ENCODE measurements around the gene C20orf141. TPM values are rescaled to one million over a fixed set of nuclear protein-coding genes. Genes with fewer than 3 reads are reported as not detected.

The C20orf141 gene
- total RNA-seq, 2 experiments from 2014 or later, result not detected

GRCh38 chr20:2799688-2800520 is 14.9 kb upstream of the C20orf141 start:
- Mint-ChIP-seq H3K4me3 (peak overlapping the region; percentile 76), H3K27ac (peak overlapping the region; percentile 23), H3K27me3 (peaks cover 55% of the 10 kb centered on the region), H3K9me3 (no peaks in the 10 kb centered on the region), H3K4me1 (ENCODE audit: low read depth) (peaks cover 22% of the 10 kb centered on the region), H3K36me3 (ENCODE audit: low read depth) (peaks cover 5% of the 10 kb centered on the region)
- intact Hi-C loops (cut with micrococcal nuclease), result no loop called here
- peak; percentile 33 for DNase-seq
- CTCF ChIA-PET, result interaction anchor here (1.1 to 1.8 kb wide), 3 partner anchors 17 to 47 kb away, joined by 3 to 5 read pairs (median 3); partner anchors contain the start of gene TMEM239
- POLR2A ChIA-PET, result interaction anchor here (1.3 kb wide), 1 partner anchor 40 kb away, joined by 5 read pairs; the partner anchor contains the start of genes PCED1A and VPS16
- peak; percentile 32 for ATAC-seq
- TF ChIP-seq, protein P1, sequence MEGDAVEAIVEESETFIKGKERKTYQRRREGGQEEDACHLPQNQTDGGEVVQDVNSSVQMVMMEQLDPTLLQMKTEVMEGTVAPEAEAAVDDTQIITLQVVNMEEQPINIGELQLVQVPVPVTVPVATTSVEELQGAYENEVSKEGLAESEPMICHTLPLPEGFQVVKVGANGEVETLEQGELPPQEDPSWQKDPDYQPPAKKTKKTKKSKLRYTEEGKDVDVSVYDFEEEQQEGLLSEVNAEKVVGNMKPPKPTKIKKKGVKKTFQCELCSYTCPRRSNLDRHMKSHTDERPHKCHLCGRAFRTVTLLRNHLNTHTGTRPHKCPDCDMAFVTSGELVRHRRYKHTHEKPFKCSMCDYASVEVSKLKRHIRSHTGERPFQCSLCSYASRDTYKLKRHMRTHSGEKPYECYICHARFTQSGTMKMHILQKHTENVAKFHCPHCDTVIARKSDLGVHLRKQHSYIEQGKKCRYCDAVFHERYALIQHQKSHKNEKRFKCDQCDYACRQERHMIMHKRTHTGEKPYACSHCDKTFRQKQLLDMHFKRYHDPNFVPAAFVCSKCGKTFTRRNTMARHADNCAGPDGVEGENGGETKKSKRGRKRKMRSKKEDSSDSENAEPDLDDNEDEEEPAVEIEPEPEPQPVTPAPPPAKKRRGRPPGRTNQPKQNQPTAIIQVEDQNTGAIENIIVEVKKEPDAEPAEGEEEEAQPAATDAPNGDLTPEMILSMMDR (IDR thresholded peaks at IDR 0.05), result no peak

- H3K4me3 Mint-ChIP-seq, result peak within 1 kb of the TSS; percentile 76
- ChIA-PET POLR2A (interaction anchor here (0.7 to 1.3 kb wide), 3 partner anchors 29 to 98 kb away, joined by 3 to 5 read pairs (median 4); partner anchors contain the start of genes PCED1A and VPS16), CTCF (interaction anchor here (1.0 to 1.8 kb wide), 6 partner anchors 10 to 66 kb away, joined by 3 to 5 read pairs (median 3); partner anchors contain the start of gene TMEM239)
- H3K27ac Mint-ChIP-seq, result peak within 1 kb of the TSS; percentile 28
- peaks cover 55% of the 10 kb centered on the region for H3K27me3 Mint-ChIP-seq
- peaks cover 5% of the 10 kb centered on the region for H3K36me3 Mint-ChIP-seq (ENCODE audit: low read depth)
- TF ChIP-seq, protein P1 (IDR thresholded peaks at IDR 0.05), result no peak
- DNase-seq (peak; percentile 46), ATAC-seq (peak; percentile 57)
- peaks cover 22% of the 10 kb centered on the region for H3K4me1 Mint-ChIP-seq (ENCODE audit: low read depth)
- H3K9me3 Mint-ChIP-seq, result no peaks in the 10 kb centered on the region
- intact Hi-C loops (cut with micrococcal nuclease), result no loop called here
Observed at GRCh38 chr20:2800521-2801285, 14.1 kb upstream of the C20orf141 start, which contains the start of gene CPXM1. Gene CPXM1, minus strand, starts transcription at chr20:2800627. Its CDS starts 55 bp downstream, at chr20:2800572.

- Mint-ChIP-seq H3K36me3 (ENCODE audit: low read depth) (peaks cover 5% of the 10 kb centered on the region), H3K4me3 (peak overlapping the region; percentile 68), H3K4me1 (ENCODE audit: low read depth) (peaks cover 22% of the 10 kb centered on the region), H3K27me3 (peaks cover 60% of the 10 kb centered on the region), H3K9me3 (no peaks in the 10 kb centered on the region), H3K27ac (peak overlapping the region; percentile 28)
- TF ChIP-seq, protein P1 (IDR thresholded peaks at IDR 0.05), result no peak
- no peak for DNase-seq
- intact Hi-C loops (cut with micrococcal nuclease), result no loop called here
- no peak for ATAC-seq
- POLR2A ChIA-PET, result interaction anchor here (0.7 to 1.3 kb wide), 3 partner anchors 28 to 98 kb away, joined by 3 to 5 read pairs (median 4); partner anchors contain the start of genes PCED1A and VPS16
- CTCF ChIA-PET, result interaction anchor here (1.0 to 1.8 kb wide), 6 partner anchors 11 to 65 kb away, joined by 3 to 5 read pairs (median 3); partner anchors contain the start of gene TMEM239
Observed at GRCh38 chr20:2801286-2801728, 13.5 kb upstream of the C20orf141 start.

DNA sequence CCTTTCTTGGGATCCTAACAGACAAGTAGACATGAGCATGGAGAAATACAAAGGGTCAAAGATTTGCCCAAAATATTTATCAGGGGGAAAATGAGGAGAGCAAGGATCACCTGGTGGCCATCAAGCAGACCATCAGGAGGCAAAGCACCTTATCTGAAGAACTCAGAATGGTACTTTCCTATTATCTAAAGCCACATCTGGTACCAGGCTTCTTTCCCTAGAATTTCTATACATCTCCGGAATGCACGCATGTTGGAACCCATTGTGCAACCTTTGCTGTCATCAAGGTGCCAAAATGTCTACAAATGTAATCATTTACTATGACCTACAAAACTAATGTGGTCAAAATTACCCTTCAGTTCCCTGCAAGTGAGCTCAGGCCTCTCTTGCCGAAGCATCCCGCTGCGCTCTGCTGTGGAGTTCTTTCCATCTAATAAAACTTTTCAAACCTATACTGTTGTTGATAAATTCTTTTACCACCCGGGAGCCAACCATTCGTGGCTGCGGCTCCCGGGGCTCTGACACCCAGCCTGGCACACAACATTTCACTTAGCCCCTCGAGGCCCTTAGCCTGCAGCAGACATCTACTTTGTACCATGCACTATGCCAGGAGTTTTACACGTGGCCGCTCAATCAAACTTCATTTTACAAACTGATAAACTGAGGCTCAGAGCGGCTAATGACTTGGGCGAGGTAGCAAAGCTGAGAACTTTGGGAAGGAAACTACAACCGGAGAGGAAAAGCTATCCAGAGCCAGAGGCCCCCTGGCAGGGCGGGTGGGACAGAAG is 10.6 kb upstream of the C20orf141 start:
- H3K4me1 Mint-ChIP-seq (ENCODE audit: low read depth), result peaks cover 18% of the 10 kb centered on the region
- H3K27ac Mint-ChIP-seq, result no peak overlapping the region
- DNase-seq (no peak), ATAC-seq (no peak)
- intact Hi-C loops (cut with micrococcal nuclease), result no loop called here
- peaks cover 4% of the 10 kb centered on the region for H3K36me3 Mint-ChIP-seq (ENCODE audit: low read depth)
- TF ChIP-seq, protein P1 (IDR thresholded peaks at IDR 0.05), result no peak
- no peak overlapping the region for H3K4me3 Mint-ChIP-seq
- H3K27me3 Mint-ChIP-seq, result peaks cover 48% of the 10 kb centered on the region
- ChIA-PET CTCF (no interaction called here), POLR2A (interaction anchor here (1.3 kb wide), 1 partner anchor 11 kb away, joined by 3 read pairs; no protein-coding TSS in a partner anchor)
- H3K9me3 Mint-ChIP-seq, result no peaks in the 10 kb centered on the region

Measured in activated CD8-positive, alpha-beta T cell treated with anti-CD3 and anti-CD28 coated beads for 36 hours (primary cell).